GM19328 (cell line): ENCODE results near the gene LRRC4C.
"Not testable (repeated sequence)": the region's sequence is repeated elsewhere in the genome, so short reads cannot be mapped to it uniquely, and the experiment has no call there.

Experiments
- ATAC-seq: cut with Tn5 transposase; IDR thresholded peaks from one replicate; pipeline ENCODE4 v1.9.1; 2021; ENCODE audit warnings: mild to moderate bottlenecking, moderate library complexity; ENCODE audit not compliant: unreplicated experiment

Gene LRRC4C

DNA sequence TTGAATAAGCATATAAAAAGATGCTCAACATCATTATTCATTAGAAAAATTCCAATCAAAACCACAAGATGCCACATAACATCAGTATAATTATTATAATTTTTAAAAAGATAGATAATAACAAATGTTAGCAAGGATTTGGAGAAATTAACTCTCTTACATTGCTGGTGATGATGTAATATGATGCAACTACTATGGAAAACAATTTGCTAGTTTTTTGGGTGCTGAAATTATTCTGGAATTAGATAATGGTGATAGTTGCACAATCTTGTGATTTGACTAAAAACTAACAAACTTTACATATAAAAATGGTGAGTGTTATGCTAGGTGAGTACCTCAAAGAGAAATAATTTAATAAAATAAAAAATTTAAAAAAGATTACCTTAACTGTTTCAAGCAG, 412.2 kb downstream of the LRRC4C start:
- no peak for ATAC-seq

DNA sequence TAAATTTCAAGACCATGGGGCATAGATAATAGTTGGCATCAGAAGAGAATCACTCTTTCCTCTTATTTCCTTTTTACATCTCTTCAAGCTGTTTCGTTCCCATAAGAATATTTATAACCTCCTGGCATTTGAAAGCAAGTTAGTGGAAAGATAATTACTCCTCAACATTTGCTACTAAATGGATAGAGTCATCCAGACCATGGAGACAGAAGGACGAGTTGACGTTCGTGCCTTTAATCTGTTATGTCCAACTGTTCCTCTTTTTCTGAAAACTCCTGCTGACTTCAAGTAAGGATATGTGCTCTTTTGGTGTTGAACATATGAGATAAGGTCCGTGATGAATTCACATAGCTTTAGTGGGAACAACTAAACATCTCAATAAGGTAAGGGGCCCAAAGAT, 414.2 kb downstream of the LRRC4C start:
- no peak for ATAC-seq

DNA sequence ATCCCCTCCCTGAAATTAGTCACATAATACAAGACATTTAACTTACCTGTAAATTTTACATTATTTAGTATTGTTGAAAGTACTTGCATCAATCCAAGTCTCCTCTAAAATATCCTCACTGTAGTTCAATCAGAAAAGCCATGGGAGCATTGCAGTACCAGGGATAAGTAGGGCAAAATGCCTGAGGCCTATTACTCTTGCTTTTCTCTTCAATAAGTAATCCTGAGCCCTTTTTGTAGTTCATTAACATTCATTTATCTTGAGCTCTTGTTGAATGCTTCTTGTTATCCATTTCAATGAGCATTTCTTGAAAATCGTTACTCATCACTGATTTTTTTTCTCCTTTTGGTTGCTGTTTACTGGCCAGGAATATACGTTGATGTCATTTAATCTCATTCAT, 414.7 kb downstream of the LRRC4C start:
- ATAC-seq: no peak

DNA sequence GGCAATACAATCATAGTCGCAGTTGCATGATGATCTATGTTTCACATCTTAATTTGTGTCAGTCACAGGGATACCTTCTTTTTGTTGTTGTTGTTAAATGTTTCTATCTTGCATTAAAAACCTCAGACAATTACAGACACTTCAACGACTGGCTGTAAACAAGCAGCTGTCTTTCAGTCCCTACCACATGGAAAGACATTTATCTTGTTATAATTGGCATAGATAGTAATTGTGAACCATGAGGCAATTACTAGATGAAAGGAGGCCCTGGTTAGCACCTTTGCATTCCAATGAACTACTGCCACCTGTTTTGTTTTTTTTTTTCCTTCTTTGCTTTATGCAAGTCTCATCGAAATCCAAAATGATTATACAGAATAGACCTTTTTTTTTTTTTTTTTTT, 416.8 kb downstream of the LRRC4C start:
- no peak for ATAC-seq

DNA sequence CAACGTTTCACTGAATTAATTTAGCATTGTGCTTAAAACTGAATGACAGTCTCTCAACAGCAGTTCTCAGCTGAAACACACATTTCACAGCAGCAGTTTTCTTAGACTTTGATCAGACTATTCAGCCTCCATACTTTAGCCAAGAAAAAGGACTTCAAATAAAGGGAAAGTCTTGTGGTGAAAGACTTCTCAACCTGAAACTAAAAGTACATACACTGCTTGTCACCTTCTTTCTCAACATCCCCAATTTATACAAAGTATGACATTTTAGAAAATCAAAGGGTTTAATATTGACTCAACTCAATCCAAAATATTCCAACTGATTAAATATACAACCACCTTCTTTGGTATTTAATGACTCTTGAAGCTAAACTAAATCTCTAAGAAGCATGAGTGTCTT, 419.0 kb downstream of the LRRC4C start:
- no peak for ATAC-seq

DNA sequence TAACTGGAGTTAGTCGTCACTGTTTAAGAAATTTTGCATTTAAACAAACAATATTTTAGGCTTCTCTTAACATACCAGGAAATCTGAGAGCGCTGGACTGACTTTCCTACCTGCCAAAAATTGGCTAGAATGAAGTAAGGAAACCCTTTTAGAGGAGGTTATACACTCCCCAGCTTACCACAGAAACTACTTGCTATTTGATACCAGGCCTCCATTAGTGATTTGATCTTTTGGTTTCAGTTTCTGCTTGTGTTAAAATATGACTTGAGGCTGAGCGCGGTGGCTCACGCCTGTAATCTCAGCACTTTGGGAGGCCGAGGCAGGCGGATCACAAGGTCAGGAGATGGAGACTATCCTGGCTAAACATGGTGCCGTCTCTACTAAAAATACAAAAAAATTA, 419.9 kb downstream of the LRRC4C start:
- no peak for ATAC-seq

DNA sequence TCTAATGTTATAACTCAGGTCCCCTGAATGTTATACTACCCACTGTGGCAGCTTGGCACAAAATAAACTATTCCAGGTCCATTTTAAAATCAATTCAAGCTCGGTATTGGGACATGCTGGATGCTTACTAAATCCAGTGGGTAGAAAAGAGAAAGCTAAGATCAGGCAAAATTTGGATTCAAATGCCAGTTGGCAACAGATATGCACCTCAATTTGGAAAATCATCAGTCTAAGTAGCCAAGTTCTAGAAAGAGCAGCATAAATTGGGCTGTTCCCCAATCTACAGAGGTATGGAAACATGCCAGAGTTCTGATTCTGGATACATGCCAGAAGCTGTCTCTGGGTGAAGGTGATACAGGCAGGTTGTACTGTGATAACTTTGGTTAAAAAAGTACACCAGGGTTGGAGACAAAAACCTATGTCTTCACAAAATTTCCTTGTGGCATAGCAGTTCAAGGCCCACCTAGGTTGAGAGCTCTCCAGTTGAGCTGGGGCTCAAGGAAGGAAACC, 427.8 kb downstream of the LRRC4C start:
- no peak for ATAC-seq

DNA sequence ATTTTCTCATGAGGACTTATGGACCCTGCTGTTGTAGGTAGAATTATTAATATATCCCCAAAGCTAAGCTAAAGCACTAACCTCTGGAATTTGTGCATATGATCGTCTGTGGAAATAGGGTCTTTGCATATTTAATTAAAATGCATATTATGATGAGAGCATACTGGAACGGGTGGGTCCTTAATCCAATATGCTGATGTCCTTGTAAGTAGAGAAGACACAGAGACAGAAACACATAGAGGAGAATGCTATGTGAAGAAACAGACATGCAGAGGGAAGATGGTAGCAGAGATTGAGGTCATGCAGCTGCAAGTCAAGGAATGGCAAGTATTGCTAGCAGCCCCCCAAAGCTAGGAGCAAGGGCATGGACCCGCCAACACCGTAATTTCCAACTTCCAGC, 439.2 kb downstream of the LRRC4C start:
- no peak for ATAC-seq

DNA sequence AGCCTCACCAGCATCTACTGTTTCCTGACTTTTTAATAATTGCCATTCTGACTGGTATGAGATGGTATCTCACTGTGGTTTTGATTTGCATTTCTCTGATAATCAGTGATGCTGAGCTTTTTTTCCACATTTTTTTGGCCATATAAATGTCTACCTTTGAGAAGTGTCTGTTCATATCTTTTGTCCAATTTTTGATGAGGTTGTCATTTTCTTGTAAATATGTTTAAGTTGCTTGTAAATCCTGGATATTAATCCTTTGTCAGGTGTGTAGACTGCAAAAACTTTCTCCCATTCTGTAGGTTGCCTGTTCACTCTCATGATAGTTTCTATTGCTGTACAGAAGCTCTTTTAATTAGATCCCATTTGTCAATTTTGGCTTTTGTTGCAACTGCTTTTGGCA, 439.8 kb downstream of the LRRC4C start:
- not testable (repeated sequence) for ATAC-seq

DNA sequence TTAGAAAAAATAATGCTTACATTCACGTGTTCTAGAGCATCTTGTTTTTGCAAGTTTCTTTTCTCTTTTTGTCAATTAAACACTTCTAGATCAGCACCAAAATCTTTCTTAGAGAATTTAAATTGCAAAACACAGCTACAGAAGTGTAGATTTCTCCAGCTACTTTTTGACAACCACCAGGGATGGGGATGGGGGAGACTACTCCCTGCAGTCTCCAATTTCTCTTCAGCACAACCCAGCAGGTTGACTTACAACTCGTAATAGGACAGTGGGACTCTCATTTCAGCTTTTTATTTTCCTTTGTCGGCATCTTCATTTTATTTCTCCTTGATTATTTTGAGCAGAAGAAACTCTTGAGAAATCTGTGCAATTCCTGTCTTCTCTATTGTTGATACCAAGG, 441.2 kb downstream of the LRRC4C start:
- no peak for ATAC-seq

DNA sequence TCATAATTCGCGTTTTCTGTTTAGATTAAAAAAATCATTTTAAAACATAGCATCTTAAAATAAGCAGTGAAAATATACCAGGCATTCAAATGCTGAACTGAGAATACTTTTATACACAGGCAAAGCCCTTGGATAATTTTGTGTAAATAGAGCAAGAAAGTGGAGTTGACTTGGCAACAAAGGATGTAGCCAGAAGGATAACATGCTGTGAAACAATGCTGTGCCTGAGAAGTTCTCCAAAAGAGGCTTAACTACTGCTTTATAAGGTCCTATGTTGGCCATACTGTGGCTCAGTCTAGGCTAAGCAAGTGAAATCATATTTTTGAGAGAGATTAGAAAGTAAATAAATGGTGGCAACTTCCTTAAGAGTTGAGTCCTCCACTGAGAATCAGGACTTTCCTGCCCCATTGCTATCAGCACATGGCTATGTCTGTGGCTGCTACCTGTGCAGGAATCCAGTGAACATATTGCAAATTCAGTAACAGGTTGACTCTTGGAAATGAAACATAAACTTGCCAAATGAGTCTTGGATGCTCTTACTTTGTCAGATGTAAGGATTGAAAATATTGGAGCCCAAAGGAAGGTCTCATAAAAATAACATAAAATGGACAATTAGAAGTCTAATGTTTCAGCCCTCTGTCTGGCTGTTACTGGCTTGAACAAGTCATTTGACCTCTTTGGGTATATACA, 448.9 kb downstream of the LRRC4C start:
- ATAC-seq: no peak

DNA sequence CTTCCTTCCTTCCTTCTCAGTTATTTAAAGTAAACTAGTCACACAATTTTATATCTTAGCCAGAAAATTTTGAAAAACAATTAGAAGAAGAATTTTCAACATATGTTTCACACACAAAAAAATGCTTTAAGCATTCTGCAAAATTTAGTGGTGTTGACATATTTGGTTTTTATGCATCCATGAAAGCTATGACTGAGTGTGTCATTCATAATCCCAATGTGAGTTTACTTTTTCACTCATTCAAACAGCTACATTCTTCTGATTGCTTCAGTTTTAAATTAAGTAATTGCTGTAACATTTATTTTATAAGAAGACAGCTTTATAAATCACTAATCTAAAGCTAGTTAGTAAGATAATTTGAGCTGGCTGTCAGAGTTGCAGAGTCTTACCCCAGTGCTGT, 453.5 kb downstream of the LRRC4C start:
- ATAC-seq: no peak

DNA sequence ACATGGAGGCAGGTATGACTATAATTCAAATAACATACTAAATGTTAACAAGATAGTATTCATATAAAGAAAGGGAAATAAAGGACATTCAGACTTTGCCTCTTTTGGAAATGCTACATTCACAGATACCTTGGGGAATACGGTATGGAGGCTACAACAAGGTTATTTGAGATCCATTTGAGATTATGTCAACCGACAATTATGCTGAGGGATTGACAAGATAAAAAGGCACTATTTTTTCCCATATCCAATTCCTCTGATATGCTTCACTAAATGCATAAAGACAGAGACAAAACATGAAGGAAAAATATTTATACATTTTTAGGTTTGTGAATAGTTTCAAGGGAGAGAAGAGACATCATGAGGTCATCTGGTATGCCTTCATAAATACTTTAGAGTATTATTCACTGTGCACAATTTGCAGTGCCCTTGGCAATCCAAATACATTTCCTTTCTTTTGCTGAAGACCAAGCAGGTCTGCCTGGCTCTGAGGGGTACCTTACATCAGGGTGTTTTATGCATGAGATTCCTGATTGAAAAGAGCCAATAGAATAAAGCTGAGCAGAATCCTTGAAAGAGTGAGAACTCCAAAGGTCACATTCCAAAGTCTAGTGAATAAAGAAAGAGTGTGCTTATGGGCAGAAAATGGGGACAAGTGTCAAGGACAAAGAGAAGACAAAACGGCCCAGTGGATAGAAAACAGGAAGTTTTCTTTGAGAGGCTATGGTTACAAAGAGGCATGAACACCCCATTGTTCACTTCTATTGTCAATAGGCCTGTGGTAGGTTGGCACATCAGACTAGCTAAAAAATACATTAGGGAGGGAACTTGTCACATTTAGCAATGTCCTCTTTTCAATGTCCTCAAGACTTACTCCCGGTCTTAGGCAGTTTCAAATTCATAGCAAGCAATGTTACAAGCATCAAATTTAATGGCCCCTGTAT, 455.8 kb downstream of the LRRC4C start:
- no peak for ATAC-seq

DNA sequence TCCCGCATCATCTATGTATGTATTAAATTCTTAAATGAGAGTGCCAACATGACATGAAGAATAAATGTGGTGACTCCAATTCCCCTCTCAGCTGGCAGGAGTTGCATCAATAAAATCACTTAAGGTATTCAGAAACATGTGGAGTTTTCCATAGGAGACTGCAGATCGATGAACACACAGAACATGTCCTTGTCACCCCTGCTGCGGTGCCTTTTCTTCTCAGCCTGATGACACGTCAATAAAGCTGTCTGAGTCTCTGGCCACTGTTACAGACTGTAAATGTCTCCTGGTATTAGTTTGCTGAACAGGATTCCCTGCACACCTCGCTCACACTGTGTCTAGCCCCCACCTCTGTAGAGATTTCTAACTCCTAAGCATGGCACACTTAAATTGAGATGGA, 460.5 kb downstream of the LRRC4C start:
- no peak for ATAC-seq

DNA sequence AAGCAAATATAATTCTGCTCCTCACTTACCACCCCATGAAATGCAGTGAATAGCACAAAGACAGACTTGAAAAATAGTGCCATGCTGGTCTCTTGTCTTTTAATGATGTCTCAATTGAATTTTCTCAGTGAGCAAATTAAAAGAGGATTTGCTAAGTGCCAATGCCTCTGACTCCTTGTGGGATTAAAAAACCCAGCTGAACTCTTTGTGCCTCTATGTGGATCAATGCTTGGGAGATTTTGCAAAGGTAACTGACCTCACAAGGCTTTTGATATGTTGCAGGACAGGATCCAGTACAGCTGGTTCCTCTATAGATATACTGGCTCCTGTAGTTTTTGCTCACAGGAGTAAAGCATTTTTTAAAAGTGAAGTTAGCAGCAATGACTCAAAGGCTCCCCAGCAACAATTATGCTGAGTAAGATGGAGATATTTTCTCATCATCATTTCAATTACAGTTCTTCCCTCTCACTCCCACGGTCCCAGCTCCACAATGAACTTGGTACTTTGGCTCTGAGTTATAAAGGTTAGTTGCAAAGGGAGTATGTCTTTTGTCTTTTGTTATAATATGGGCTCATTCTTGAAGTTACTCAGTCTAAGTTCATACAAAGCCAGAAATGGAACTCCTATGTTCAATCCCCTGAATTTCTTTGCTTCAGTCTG, 471.5 kb downstream of the LRRC4C start:
- ATAC-seq: no peak

DNA sequence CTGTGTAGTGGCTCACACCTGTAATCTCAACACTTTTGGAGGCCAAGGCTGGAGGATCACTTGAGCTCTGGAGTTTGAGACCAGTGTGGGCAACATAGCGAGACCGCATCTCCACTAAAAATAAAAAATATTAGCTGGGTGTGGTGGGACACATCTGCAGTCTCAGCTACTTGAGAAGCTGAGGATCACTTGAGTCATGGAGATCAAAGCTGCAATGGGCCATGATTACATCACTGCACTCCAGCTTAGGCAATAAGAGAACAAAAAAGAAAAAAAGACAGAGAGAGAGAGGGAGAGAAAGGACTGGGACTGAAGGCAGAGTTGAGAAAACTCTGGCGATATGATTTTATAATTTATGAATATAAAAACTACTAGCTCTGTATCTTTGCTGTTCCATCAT, 473.1 kb downstream of the LRRC4C start:
- no peak for ATAC-seq

DNA sequence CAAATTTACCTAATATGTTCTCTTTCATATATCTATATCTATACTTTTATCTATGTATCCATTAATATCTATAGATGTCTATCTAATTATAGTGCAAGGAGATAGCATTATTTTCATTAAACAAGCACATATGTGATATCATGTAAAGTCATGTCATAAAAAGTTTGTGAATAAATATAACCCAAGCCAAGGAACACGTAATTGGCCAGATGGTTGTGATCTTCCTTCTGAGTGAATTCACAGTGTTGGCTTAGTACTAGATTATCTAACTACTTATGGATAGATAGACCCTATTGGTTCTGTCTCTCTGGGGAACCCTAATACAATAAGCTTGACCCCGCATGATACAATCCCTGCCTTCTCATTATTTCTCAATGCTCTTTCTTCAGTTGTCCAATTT, 484.4 kb downstream of the LRRC4C start:
- no peak for ATAC-seq

DNA sequence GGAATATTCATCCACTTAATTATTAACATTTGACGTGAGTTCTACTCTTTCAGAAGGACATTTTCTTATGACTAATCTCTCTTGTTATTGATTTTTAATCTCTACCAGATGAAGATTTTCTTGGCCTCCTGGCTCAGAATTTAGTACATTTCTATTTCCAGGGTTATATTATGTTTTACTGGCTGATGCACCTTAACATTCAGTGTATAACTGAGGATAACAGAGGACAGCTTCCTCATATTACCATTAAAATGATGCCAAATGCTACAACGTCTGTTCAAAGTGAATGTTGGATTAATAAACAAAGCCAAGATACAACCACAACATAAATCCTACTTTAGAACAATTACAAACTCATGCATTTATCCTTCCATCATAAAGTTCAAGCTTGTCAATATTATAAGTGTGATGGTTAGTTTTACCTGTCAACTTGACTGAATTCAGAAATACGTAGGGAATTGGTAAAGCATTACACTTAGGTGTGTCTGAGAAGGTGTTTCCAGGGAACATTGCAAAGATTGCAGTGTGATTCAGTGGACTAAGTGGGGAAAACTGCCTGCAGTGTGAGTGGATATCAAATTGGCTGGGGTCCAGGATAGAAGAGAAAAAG, 485.2 kb downstream of the LRRC4C start:
- ATAC-seq: no peak

DNA sequence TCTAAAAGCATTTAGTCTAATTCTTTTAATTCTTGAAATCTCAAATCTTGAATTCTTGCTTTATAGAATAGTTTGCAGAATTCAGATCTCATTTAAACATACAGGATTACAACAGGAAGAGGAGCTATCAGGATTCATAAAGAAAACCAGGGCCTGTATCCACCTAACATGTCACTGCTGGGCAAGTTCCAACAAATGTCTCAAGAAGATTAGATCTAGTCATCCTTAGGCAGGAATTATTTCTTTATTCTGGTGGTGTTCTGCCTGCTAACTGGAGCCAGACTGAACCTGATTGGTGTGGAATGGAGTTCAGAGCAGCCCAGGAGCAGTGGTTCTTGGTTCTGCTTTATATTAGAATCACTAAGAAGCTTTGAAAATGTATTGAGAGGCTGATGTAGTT, 500.7 kb downstream of the LRRC4C start:
- ATAC-seq: no peak

DNA sequence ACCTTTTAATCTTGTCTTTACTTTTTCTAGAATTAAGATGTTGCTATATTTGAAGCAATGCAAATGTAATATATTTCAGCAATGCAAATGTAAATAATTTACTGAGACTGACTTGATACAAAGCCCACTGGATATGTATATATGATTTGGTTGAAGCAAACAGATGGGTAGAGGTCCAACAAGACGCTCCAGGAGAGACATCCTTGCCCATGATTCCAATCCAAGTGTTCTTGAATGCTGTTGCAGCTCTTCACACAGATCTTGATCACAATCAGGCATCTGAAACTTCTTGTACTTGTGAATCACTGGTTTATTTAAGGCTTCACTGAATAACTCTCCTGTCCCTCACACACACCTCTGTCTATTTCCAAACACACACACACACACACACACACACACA, 507.0 kb downstream of the LRRC4C start:
- no peak for ATAC-seq

DNA sequence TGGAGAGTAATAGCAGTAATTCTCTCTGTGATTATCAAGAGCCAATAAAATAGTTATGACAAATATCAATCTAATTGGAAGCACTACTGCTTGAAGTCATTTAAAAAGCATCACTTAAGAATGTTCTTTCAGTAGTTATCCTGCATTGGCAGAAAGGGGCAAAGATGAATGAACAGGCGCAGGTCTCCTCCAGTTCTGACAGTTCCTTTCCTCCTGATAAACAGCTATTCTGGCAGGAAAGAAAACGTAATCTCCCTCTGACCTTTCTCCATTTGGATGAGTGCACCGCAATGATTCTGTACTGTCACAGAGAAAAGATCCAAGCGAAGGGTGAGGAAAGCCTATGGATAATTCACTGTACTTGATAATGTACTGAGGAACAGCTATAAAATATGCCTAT, 521.5 kb downstream of the LRRC4C start:
- ATAC-seq: no peak
